Endodermal cell (in vitro differentiated cells): ENCODE results near the gene CYP2C9. TPM values are rescaled to one million over a fixed set of nuclear protein-coding genes. Genes with fewer than 3 reads are reported as not detected.

Experiments
- DNase-seq: peaks from one replicate; pipeline ENCODE4 v3.0.0-alpha.2; 2017
- H3K27ac ChIP-seq: 2 replicates; pipeline ENCODE4 v1.5.1; 2013; ENCODE audit warnings: mild to moderate bottlenecking, low read depth, low read length, moderate library complexity
- H3K27me3 ChIP-seq: 2 replicates; pipeline ENCODE4 v1.6.1; 2013; ENCODE audit warnings: mild to moderate bottlenecking, low read length, moderate library complexity; ENCODE audit not compliant: insufficient read depth, control insufficient read depth, poor library complexity, severe bottlenecking
- H3K36me3 ChIP-seq: 2 replicates; pipeline ENCODE4 v1.7.0; 2013; ENCODE audit warnings: mild to moderate bottlenecking, low read length, moderate library complexity; ENCODE audit not compliant: control insufficient read depth, insufficient read depth
- H3K4me1 ChIP-seq: one replicate; pipeline ENCODE4 v1.7.0; 2013; ENCODE audit warnings: low read length; ENCODE audit not compliant: control insufficient read depth, insufficient read depth
- H3K4me3 ChIP-seq: 2 replicates; pipeline ENCODE4 v1.5.1; 2013; ENCODE audit warnings: mild to moderate bottlenecking, low read length, moderate library complexity
- H3K9ac ChIP-seq: 2 replicates; pipeline ENCODE4 v1.6.1; 2013; ENCODE audit warnings: mild to moderate bottlenecking, low read length, moderate library complexity; ENCODE audit not compliant: poor library complexity, severe bottlenecking; ENCODE audit errors: extremely low read depth
- H3K9me3 ChIP-seq: 2 replicates; pipeline ENCODE4 v1.6.1; 2013; ENCODE audit warnings: mild to moderate bottlenecking, low read length, moderate library complexity; ENCODE audit not compliant: control insufficient read depth
- H3K27ac Mint-ChIP-seq: 2 replicates; pipeline ENCODE4 v1.8.0; 2020; ENCODE audit warnings: mixed read lengths
- H3K27me3 Mint-ChIP-seq: 2 replicates; pipeline ENCODE4 v1.8.0; 2021; ENCODE audit warnings: mild to moderate bottlenecking, mixed read lengths; ENCODE audit not compliant: insufficient read depth
- H3K36me3 Mint-ChIP-seq: 2 replicates; pipeline ENCODE4 v1.8.0; 2020; ENCODE audit warnings: low read depth, mixed read lengths
- H3K4me1 Mint-ChIP-seq: 2 replicates; pipeline ENCODE4 v1.8.0; 2020; ENCODE audit warnings: mixed read lengths
- H3K4me3 Mint-ChIP-seq: 2 replicates; pipeline ENCODE4 v1.8.0; 2020; ENCODE audit warnings: mild to moderate bottlenecking, moderate library complexity, mixed read lengths
- H3K9me3 Mint-ChIP-seq: 2 replicates; pipeline ENCODE4 v1.8.0; 2020; ENCODE audit warnings: mild to moderate bottlenecking, mixed read lengths
- WGBS, 2 experiments: methylation state at CpG; one replicate each; pipeline versions ENCODE4 v1.1.5 to v1.1.7; 2013; ENCODE audit warnings: missing lambda C conversion rate in 2 of 2, mixed read lengths in 1 of 2; ENCODE audit not compliant: insufficient coverage in 1 of 2, insufficient read length in 1 of 2; 5-methylcytosine and 5-hydroxymethylcytosine counted together
- total RNA-seq, 2 donors: library from RNA; stranded (reverse); fragmentation: NEBNext Ultra II Directional in 1 of 2; extraction: Animal tissue kit (Norgen Biotek cat#: 25700) in 1 of 2; gene quantifications; 2 replicates in 1 of 2; 3 replicates in 1 of 2; pipeline ENCODE4 v1.2.1, GENCODE V29; 2021
- TF ChIP-seq, protein P1 (sequence below): fragments of 200-600 bp; sonication (generic); conservative IDR thresholded peaks from 2 replicates; pipeline ENCODE4 v1.5.0; 2021; ENCODE audit warnings: antibody characterized with exemption, mild to moderate bottlenecking

CYP2C9 gene
- total RNA-seq, 2 donors from 2014 or later: 0.24 TPM; not detected in 1

GRCh38 chr10:94983555-94983954 is 45.1 kb downstream of the CYP2C9 start:
- Histone ChIP-seq H3K9ac (no peak overlapping the region), H3K4me1 (no peaks in the 10 kb centered on the region), H3K9me3 (no peaks in the 10 kb centered on the region), H3K27ac (no peak overlapping the region), H3K27me3 (no peaks in the 10 kb centered on the region), H3K36me3 (no peaks in the 10 kb centered on the region), H3K4me3 (no peak overlapping the region)
- peaks cover 4% of the 10 kb centered on the region for H3K9me3 Mint-ChIP-seq
- no peaks in the 10 kb centered on the region for H3K27me3 Mint-ChIP-seq
- H3K4me1 Mint-ChIP-seq: peaks cover 3% of the 10 kb centered on the region
- no peak overlapping the region for H3K27ac Mint-ChIP-seq
- whole genome bisulfite sequencing, 2 experiments: 79% methylated on average over 3 of the region's 4 CpGs; no CpG with 5 or more reads in 1 of the 2 experiments
- no peaks in the 10 kb centered on the region for H3K36me3 Mint-ChIP-seq
- DNase-seq: peak; percentile 60
- no peak overlapping the region for H3K4me3 Mint-ChIP-seq
- TF ChIP-seq, protein P1, sequence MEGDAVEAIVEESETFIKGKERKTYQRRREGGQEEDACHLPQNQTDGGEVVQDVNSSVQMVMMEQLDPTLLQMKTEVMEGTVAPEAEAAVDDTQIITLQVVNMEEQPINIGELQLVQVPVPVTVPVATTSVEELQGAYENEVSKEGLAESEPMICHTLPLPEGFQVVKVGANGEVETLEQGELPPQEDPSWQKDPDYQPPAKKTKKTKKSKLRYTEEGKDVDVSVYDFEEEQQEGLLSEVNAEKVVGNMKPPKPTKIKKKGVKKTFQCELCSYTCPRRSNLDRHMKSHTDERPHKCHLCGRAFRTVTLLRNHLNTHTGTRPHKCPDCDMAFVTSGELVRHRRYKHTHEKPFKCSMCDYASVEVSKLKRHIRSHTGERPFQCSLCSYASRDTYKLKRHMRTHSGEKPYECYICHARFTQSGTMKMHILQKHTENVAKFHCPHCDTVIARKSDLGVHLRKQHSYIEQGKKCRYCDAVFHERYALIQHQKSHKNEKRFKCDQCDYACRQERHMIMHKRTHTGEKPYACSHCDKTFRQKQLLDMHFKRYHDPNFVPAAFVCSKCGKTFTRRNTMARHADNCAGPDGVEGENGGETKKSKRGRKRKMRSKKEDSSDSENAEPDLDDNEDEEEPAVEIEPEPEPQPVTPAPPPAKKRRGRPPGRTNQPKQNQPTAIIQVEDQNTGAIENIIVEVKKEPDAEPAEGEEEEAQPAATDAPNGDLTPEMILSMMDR: no peak

GRCh38 chr10:94989192-94989591 is 50.7 kb downstream of the CYP2C9 start:
- no peaks in the 10 kb centered on the region for H3K4me1 Mint-ChIP-seq
- H3K27ac Mint-ChIP-seq: no peak overlapping the region
- DNase-seq: no peak
- H3K36me3 ChIP-seq: no peaks in the 10 kb centered on the region
- peaks cover 38% of the 10 kb centered on the region for H3K9me3 ChIP-seq
- H3K36me3 Mint-ChIP-seq: no peaks in the 10 kb centered on the region
- no peaks in the 10 kb centered on the region for H3K27me3 ChIP-seq
- TF ChIP-seq, protein P1: no peak
- no peak overlapping the region for H3K4me3 Mint-ChIP-seq
- H3K27me3 Mint-ChIP-seq: no peaks in the 10 kb centered on the region
- H3K9me3 Mint-ChIP-seq: peaks cover 38% of the 10 kb centered on the region
- no peak overlapping the region for H3K27ac ChIP-seq
- no peak overlapping the region for H3K9ac ChIP-seq
- no peak overlapping the region for H3K4me3 ChIP-seq
- H3K4me1 ChIP-seq: no peaks in the 10 kb centered on the region

GRCh38 chr10:94991243-94991888 is 52.9 kb downstream of the CYP2C9 start:
- H3K27ac ChIP-seq: no peak overlapping the region
- peak; percentile 51 for DNase-seq

More at GRCh38 chr10:94991243-94991888, 52.9 kb downstream of the CYP2C9 start:
- Histone ChIP-seq H3K9me3 (peaks cover 38% of the 10 kb centered on the region), H3K4me1 (no peaks in the 10 kb centered on the region), H3K9ac (no peak overlapping the region), H3K27me3 (no peaks in the 10 kb centered on the region), H3K36me3 (no peaks in the 10 kb centered on the region), H3K4me3 (peak overlapping the region; percentile 35)
- 67 to 95% methylated on average over 1 of the region's 1 CpG for WGBS, 2 experiments
- no peaks in the 10 kb centered on the region for H3K27me3 Mint-ChIP-seq
- H3K36me3 Mint-ChIP-seq: no peaks in the 10 kb centered on the region
- TF ChIP-seq, protein P1: no peak
- peaks cover 4% of the 10 kb centered on the region for H3K4me1 Mint-ChIP-seq
- H3K27ac Mint-ChIP-seq: no peak overlapping the region
- peaks cover 38% of the 10 kb centered on the region for H3K9me3 Mint-ChIP-seq
- H3K4me3 Mint-ChIP-seq: no peak overlapping the region
